Sigmoid colon (tissue), 7 donors: ENCODE measurements around the gene ASAP3. TPM values are rescaled to one million over a fixed set of nuclear protein-coding genes. Genes with fewer than 3 reads are reported as not detected.
A peak's percentile ranks its signal among the peaks of the same experiment; 100 is the strongest.

Source experiments
- DNase-seq: peaks from one replicate; pipeline ENCODE4 v3.0.0-alpha.2; 2019
- H3K27ac ChIP-seq, 4 donors: fragments of 200-600 bp; sonication (generic); one replicate each; pipeline ENCODE4 v1.5.1; 2016 to 2019; ENCODE audit warnings: mild to moderate bottlenecking in 1 of 4
- H3K27me3 ChIP-seq, 3 donors: fragments of 200-600 bp; sonication (generic); one replicate each; pipeline ENCODE4 v1.5.1; 2019; ENCODE audit warnings: mild to moderate bottlenecking in 1 of 3
- H3K36me3 ChIP-seq, 4 donors: fragments of 200-600 bp; sonication (generic); one replicate each; pipeline ENCODE4 v1.5.1; 2016 to 2019
- H3K4me1 ChIP-seq, 4 donors: fragments of 200-600 bp; sonication (generic); one replicate each; pipeline ENCODE4 v1.5.1; 2017 to 2019
- H3K4me3 ChIP-seq, 4 donors: fragments of 200-600 bp; sonication (generic); one replicate each; pipeline ENCODE4 v1.5.1; 2017 to 2019; ENCODE audit warnings: mild to moderate bottlenecking in 2 of 4, moderate library complexity in 1 of 4
- H3K9me3 ChIP-seq, 4 donors: fragments of 200-600 bp in 3 of 4; sonication (generic) in 3 of 4; one replicate each; pipeline versions ENCODE4 v1.5.1 to v1.6.1; 2013 to 2019
- CTCF ChIP-seq, 4 experiments: fragments of 450-650 bp in 3 of 4; fragments of 200-600 bp in 1 of 4; IDR thresholded peaks; one replicate each; pipeline ENCODE4 v1.5.1; 2016 to 2019; ENCODE audit warnings: antibody characterized with exemption in 4 of 4, mild to moderate bottlenecking in 3 of 4, moderate library complexity in 2 of 4
- EP300 ChIP-seq, 4 donors: sonication (generic); formaldehyde crosslinking; IDR thresholded peaks; one replicate each; pipeline ENCODE4 v1.6.1; 2017; ENCODE audit warnings: antibody characterized with exemption in 4 of 4
- POLR2A ChIP-seq, 2 donors: fragments of 450-650 bp; IDR thresholded peaks; one replicate each; pipeline ENCODE4 v1.6.1; 2016; ENCODE audit warnings: antibody characterized with exemption in 2 of 2, mild to moderate bottlenecking in 2 of 2, moderate library complexity in 2 of 2
- POLR2AphosphoS5 ChIP-seq, 4 donors: sonication (generic); formaldehyde crosslinking; IDR thresholded peaks; one replicate each; pipeline ENCODE4 v1.6.1; 2017; ENCODE audit warnings: antibody characterized with exemption in 4 of 4
- WGBS, 2 donors: extraction: QIAGEN DNeasy Blood & Tissue Kit; methylation state at CpG; one replicate each; pipeline ENCODE4 v1.1.7; 2013; 5-methylcytosine and 5-hydroxymethylcytosine counted together
- intact Hi-C: fragments of 100-400 bp; cut with DNase I; formaldehyde crosslinking; loops from one replicate; pipeline ENCODE4 v1.15.1; 2023
- polyA plus RNA-seq, 3 donors: library from polyadenylated mRNA; stranded (reverse); fragments of 200-250 nt; gene quantifications; one replicate each; pipeline ENCODE4 v1.2.3, GENCODE V29; 2013
- total RNA-seq, 4 donors: library from RNA; depleted of rRNA; stranded (reverse); fragments of >200 nt; gene quantifications; one replicate each; pipeline ENCODE4 v1.1.0, GENCODE V29; 2016
- donor health status: healthy with polysubstance abuse.
- donor health status: Bipolar disorder and iron deficiency.
- donor health status: healthy.

ASAP3 gene
- total and polyA plus RNA-seq, 7 donors, result 20.6 to 51.0 (median 22.5) TPM

GRCh38 chr1:23489842-23490241 lies 5.9 kb upstream of the ASAP3 start:
- WGBS, 2 donors, result 49 to 61% methylated on average over 5 of the region's 5 CpGs

GRCh38 chr1:23485002-23485332 lies 988 bp upstream of the ASAP3 start:
- no peaks in the 10 kb centered on the region for H3K9me3 ChIP-seq
- no peaks in the 10 kb centered on the region for H3K36me3 ChIP-seq
- H3K4me3 ChIP-seq, result peak overlapping the region; percentile 67 to 98 (median 94)
- no peak for TF ChIP-seq EP300 (IDR thresholded peaks at IDR 0.05)
- TF ChIP-seq POLR2A (IDR thresholded peaks at IDR 0.05), result no peak
- no peak for TF ChIP-seq CTCF (IDR thresholded peaks at IDR 0.05)
- TF ChIP-seq POLR2AphosphoS5 (IDR thresholded peaks at IDR 0.05), result no peak
- WGBS, 2 donors, result 43 to 54% methylated on average over 7 of the region's 7 CpGs
- H3K27ac ChIP-seq, result peak overlapping the region; percentile 88 to 98 (median 94)
- no peaks in the 10 kb centered on the region for H3K27me3 ChIP-seq
- intact Hi-C loops, result no loop called here
- no peak for DNase-seq
- H3K4me1 ChIP-seq, result peaks cover 0 to 29% (median 17%) of the 10 kb centered on the region in 4 donors

More at GRCh38 chr1:23489842-23490241, 5.9 kb upstream of the ASAP3 start:
- intact Hi-C loops, result no loop called here
- Histone ChIP-seq H3K4me3 (no peak overlapping the region), H3K27ac (no peak overlapping the region), H3K36me3 (no peaks in the 10 kb centered on the region), H3K27me3 (no peaks in the 10 kb centered on the region), H3K4me1 (peaks cover 0 to 3% (median 2%) of the 10 kb centered on the region in 4 donors), H3K9me3 (no peaks in the 10 kb centered on the region)
- TF ChIP-seq EP300 (IDR thresholded peaks at IDR 0.05) (no peak), POLR2AphosphoS5 (IDR thresholded peaks at IDR 0.05) (no peak), POLR2A (IDR thresholded peaks at IDR 0.05) (no peak), CTCF (IDR thresholded peaks at IDR 0.05) (no peak)
- no peak for DNase-seq

- H3K9me3 ChIP-seq, result no peaks in the 10 kb centered on the region
- intact Hi-C loops, result loop anchor here (5.0 kb wide), 2 partner anchors 48 to 137 kb away; partner anchors contain the start of gene E2F2
- TF ChIP-seq POLR2AphosphoS5 (IDR thresholded peaks at IDR 0.05) (peak in 1 of 4 donors; percentile 19), CTCF (IDR thresholded peaks at IDR 0.05) (no peak), POLR2A (IDR thresholded peaks at IDR 0.05) (no peak)
- no peaks in the 10 kb centered on the region for H3K27me3 ChIP-seq
- H3K27ac ChIP-seq, result peak overlapping the region; percentile 88 to 98 (median 94)
- H3K4me1 ChIP-seq, result peaks cover 0 to 29% (median 17%) of the 10 kb centered on the region in 4 donors
- H3K4me3 ChIP-seq, result peak overlapping the region; percentile 67 to 98 (median 94)
- peak; percentile 97 for DNase-seq
- no peaks in the 10 kb centered on the region for H3K36me3 ChIP-seq
- WGBS, 2 donors, result 4 to 5% methylated on average over 54 of the region's 54 CpGs
Measured at GRCh38 chr1:23484253-23485001, 448 bp upstream of the ASAP3 start.

- intact Hi-C loops, result loop anchor here (2.0 to 5.0 kb wide), 3 partner anchors 50 to 135 kb away; partner anchors contain the start of genes E2F2 and TCEA3
- Histone ChIP-seq H3K36me3 (no peaks in the 10 kb centered on the region), H3K4me3 (no peak overlapping the region), H3K4me1 (peaks cover 0 to 29% (median 17%) of the 10 kb centered on the region in 4 donors), H3K27me3 (no peaks in the 10 kb centered on the region), H3K9me3 (no peaks in the 10 kb centered on the region), H3K27ac (no peak overlapping the region)
- 91 to 96% methylated on average over 6 of the region's 6 CpGs for WGBS, 2 donors
- DNase-seq, result no peak
- TF ChIP-seq POLR2A (IDR thresholded peaks at IDR 0.05) (no peak), CTCF (IDR thresholded peaks at IDR 0.05) (no peak), EP300 (IDR thresholded peaks at IDR 0.05) (no peak), POLR2AphosphoS5 (IDR thresholded peaks at IDR 0.05) (no peak)
Measured at GRCh38 chr1:23481904-23482303, 2.1 kb downstream of the ASAP3 start.
